H9 (cell line): ENCODE results near the gene RHBDD1. TPM values are rescaled to one million over a fixed set of nuclear protein-coding genes. Genes with fewer than 3 reads are reported as not detected.

Source experiments
- DNase-seq: peaks from one replicate; pipeline ENCODE4 v3.0.0-alpha.2; 2017
- H2AFZ ChIP-seq: one replicate; pipeline ENCODE4 v1.6.1; 2013; ENCODE audit warnings: mild to moderate bottlenecking, low read length, control low read depth, moderate library complexity
- H2AK5ac ChIP-seq: 2 replicates; pipeline ENCODE4 v1.6.1; 2013; ENCODE audit warnings: low read length, control low read depth, mixed read lengths; ENCODE audit not compliant: insufficient read length
- H2BK120ac ChIP-seq: one replicate; pipeline ENCODE4 v1.6.1; 2013; ENCODE audit warnings: low read depth, mild to moderate bottlenecking, low read length, control low read depth, inconsistent platforms; ENCODE audit not compliant: poor library complexity, severe bottlenecking
- H2BK12ac ChIP-seq: 2 replicates; pipeline ENCODE4 v1.6.1; 2013; ENCODE audit warnings: low read length, control low read depth, mixed read lengths, low read depth; ENCODE audit not compliant: insufficient read length
- H2BK15ac ChIP-seq: 2 replicates; pipeline ENCODE4 v1.6.1; 2013; ENCODE audit warnings: low read depth, low read length, control low read depth
- H2BK20ac ChIP-seq: one replicate; pipeline ENCODE4 v1.6.1; 2013; ENCODE audit warnings: low read depth, mild to moderate bottlenecking, low read length, control low read depth, inconsistent platforms; ENCODE audit not compliant: poor library complexity, severe bottlenecking
- H2BK5ac ChIP-seq: 2 replicates; pipeline ENCODE4 v1.6.1; 2013; ENCODE audit warnings: low read length, control low read depth, mixed read lengths; ENCODE audit not compliant: insufficient read length
- H3K14ac ChIP-seq: 2 replicates; pipeline ENCODE4 v1.6.1; 2013; ENCODE audit warnings: low read length, control low read depth; ENCODE audit not compliant: insufficient read depth
- H3K18ac ChIP-seq: 2 replicates; pipeline ENCODE4 v1.6.1; 2013; ENCODE audit warnings: low read depth, mild to moderate bottlenecking, mixed read lengths, low read length, control low read depth; ENCODE audit not compliant: insufficient read length
- H3K23ac ChIP-seq: 2 replicates; pipeline ENCODE4 v1.6.1; 2013; ENCODE audit warnings: low read length, control low read depth, mixed read lengths, low read depth; ENCODE audit not compliant: insufficient read length
- H3K23me2 ChIP-seq: 2 replicates; pipeline ENCODE4 v1.6.1; 2013; ENCODE audit warnings: low read depth, mild to moderate bottlenecking, mixed read lengths, low read length, control low read depth; ENCODE audit not compliant: insufficient read length, poor library complexity, severe bottlenecking
- H3K27ac ChIP-seq: 2 replicates; pipeline ENCODE4 v1.5.1; 2013; ENCODE audit warnings: low read length, control low read depth, mixed read lengths, low read depth; ENCODE audit not compliant: insufficient read length
- H3K27me3 ChIP-seq: 2 replicates; pipeline ENCODE4 v1.6.1; 2013; ENCODE audit warnings: low read length, control low read depth, inconsistent platforms; ENCODE audit not compliant: insufficient read depth
- H3K4ac ChIP-seq: 2 replicates; pipeline ENCODE4 v1.6.1; 2013; ENCODE audit warnings: low read depth, mild to moderate bottlenecking, control low read depth, inconsistent platforms, low read length, moderate library complexity
- H3K4me1 ChIP-seq: 2 replicates; pipeline ENCODE4 v1.6.1; 2013; ENCODE audit warnings: low read length, control low read depth, inconsistent platforms; ENCODE audit not compliant: insufficient read depth
- H3K4me2 ChIP-seq: 2 replicates; pipeline ENCODE4 v1.6.1; 2013; ENCODE audit warnings: low read length, control low read depth, mixed read lengths; ENCODE audit not compliant: insufficient read length, insufficient read depth
- H3K56ac ChIP-seq: 2 replicates; pipeline ENCODE4 v1.6.1; 2013; ENCODE audit warnings: low read depth, mild to moderate bottlenecking, mixed read lengths, low read length, control low read depth; ENCODE audit not compliant: insufficient read length
- H3K79me1 ChIP-seq: 2 replicates; pipeline ENCODE4 v1.6.1; 2013; ENCODE audit warnings: low read depth, mild to moderate bottlenecking, moderate library complexity, low read length, control low read depth, inconsistent platforms; ENCODE audit not compliant: insufficient read depth, poor library complexity, severe bottlenecking
- H3K79me2 ChIP-seq: 2 replicates; pipeline ENCODE4 v1.6.1; 2013; ENCODE audit warnings: low read length, control low read depth, inconsistent platforms; ENCODE audit not compliant: insufficient read depth
- H3K9ac ChIP-seq: 2 replicates; pipeline ENCODE4 v1.6.1; 2013; ENCODE audit warnings: low read length, control low read depth, mixed read lengths; ENCODE audit not compliant: insufficient read length; ENCODE audit errors: extremely low read depth
- H3K9me3 ChIP-seq: one replicate; pipeline ENCODE4 v1.6.1; 2013; ENCODE audit warnings: low read depth, low read length, inconsistent platforms; ENCODE audit not compliant: control insufficient read depth
- H3T11ph ChIP-seq: one replicate; pipeline ENCODE4 v1.6.1; 2013; ENCODE audit warnings: mild to moderate bottlenecking, low read length, control low read depth, inconsistent platforms
- H4K20me1 ChIP-seq: one replicate; pipeline ENCODE4 v1.6.1; 2013; ENCODE audit not compliant: control insufficient read depth, insufficient read length, insufficient read depth
- H4K5ac ChIP-seq: 2 replicates; pipeline ENCODE4 v1.6.1; 2013; ENCODE audit warnings: low read depth, mild to moderate bottlenecking, mixed read lengths, low read length, control low read depth; ENCODE audit not compliant: insufficient read length
- H4K8ac ChIP-seq: replicated peaks from 2 replicates; pipeline ENCODE4 v1.6.1; 2013; ENCODE audit warnings: low read length, control low read depth, mixed read lengths, low read depth; ENCODE audit not compliant: insufficient read length
- H4K91ac ChIP-seq: 2 replicates; pipeline ENCODE4 v1.6.1; 2013; ENCODE audit warnings: low read depth, mild to moderate bottlenecking, moderate library complexity, mixed read lengths, low read length, control low read depth; ENCODE audit not compliant: insufficient read length
- H3K27ac Mint-ChIP-seq, 3 experiments: 2 replicates in 2 of 3; 3 replicates in 1 of 3; pipeline ENCODE4 v1.8.0; 2020 to 2021; ENCODE audit warnings: mixed read lengths in 3 of 3, mild to moderate bottlenecking in 1 of 3, moderate library complexity in 1 of 3
- H3K27me3 Mint-ChIP-seq: 2 replicates; pipeline ENCODE4 v1.8.0; 2021; ENCODE audit warnings: low read depth, mild to moderate bottlenecking, moderate library complexity, mixed read lengths
- H3K36me3 Mint-ChIP-seq, 3 experiments: 2 replicates in 2 of 3; 3 replicates in 1 of 3; pipeline ENCODE4 v1.8.0; 2020 to 2021; ENCODE audit warnings: low read depth in 3 of 3, mixed read lengths in 3 of 3; ENCODE audit not compliant: insufficient read depth in 1 of 3
- H3K4me1 Mint-ChIP-seq, 2 experiments: 2 replicates each; pipeline ENCODE4 v1.8.0; 2020; ENCODE audit warnings: mixed read lengths in 2 of 2
- H3K4me3 Mint-ChIP-seq, 2 experiments: 2 replicates in 1 of 2; 3 replicates in 1 of 2; pipeline ENCODE4 v1.8.0; 2020 to 2021; ENCODE audit warnings: mild to moderate bottlenecking in 2 of 2, mixed read lengths in 2 of 2, moderate library complexity in 1 of 2
- H3K9me3 Mint-ChIP-seq, 2 experiments: 2 replicates in 1 of 2; 3 replicates in 1 of 2; pipeline ENCODE4 v1.8.0; 2020; ENCODE audit warnings: mild to moderate bottlenecking in 2 of 2, mixed read lengths in 2 of 2, moderate library complexity in 1 of 2
- WGBS: extraction: QIAGEN DNeasy Blood & Tissue Kit; methylation state at CpG from one replicate; pipeline ENCODE4 v1.1.7; 2013; ENCODE audit warnings: missing lambda C conversion rate, low lambda C conversion rate, mixed read lengths; ENCODE audit not compliant: insufficient read length; ENCODE audit errors: extremely low coverage; 5-methylcytosine and 5-hydroxymethylcytosine counted together
- total RNA-seq: library from RNA; stranded (reverse); gene quantifications from 2 replicates; pipeline ENCODE4 v1.2.1, GENCODE V29; 2021
- TF ChIP-seq, protein P1 (sequence below): fragments of 200-600 bp; sonication (generic); conservative IDR thresholded peaks from 3 replicates; pipeline ENCODE4 v1.8.0; 2021; ENCODE audit warnings: antibody characterized with exemption, mild to moderate bottlenecking

RHBDD1 gene
- total RNA-seq, 1 experiment from 2014 or later: 24.9 TPM

DNA sequence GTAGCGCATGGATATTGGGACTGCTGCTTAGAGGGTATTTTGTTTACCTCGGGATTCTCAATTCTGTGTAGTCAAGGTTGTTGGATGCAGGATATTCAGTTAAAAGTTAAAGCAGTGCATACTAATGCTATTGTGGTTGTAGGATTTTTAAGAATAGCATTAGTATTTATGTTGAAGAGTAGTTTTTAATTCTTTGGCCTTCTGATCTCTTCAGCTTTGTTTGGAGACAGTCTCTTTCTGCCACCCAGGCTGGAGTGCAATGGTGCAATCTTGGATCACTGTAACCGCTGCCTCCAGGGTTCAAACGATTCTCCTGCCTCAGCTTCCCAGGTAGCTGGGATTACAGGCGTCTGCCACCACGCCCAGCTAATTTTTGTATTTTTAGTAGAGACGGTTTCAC, 1.5 kb downstream of the RHBDD1 start:
- H3K27me3 ChIP-seq: no peaks in the 10 kb centered on the region
- H3K79me2 ChIP-seq: no peaks in the 10 kb centered on the region
- H2BK5ac ChIP-seq: no peak overlapping the region
- TF ChIP-seq, protein P1, sequence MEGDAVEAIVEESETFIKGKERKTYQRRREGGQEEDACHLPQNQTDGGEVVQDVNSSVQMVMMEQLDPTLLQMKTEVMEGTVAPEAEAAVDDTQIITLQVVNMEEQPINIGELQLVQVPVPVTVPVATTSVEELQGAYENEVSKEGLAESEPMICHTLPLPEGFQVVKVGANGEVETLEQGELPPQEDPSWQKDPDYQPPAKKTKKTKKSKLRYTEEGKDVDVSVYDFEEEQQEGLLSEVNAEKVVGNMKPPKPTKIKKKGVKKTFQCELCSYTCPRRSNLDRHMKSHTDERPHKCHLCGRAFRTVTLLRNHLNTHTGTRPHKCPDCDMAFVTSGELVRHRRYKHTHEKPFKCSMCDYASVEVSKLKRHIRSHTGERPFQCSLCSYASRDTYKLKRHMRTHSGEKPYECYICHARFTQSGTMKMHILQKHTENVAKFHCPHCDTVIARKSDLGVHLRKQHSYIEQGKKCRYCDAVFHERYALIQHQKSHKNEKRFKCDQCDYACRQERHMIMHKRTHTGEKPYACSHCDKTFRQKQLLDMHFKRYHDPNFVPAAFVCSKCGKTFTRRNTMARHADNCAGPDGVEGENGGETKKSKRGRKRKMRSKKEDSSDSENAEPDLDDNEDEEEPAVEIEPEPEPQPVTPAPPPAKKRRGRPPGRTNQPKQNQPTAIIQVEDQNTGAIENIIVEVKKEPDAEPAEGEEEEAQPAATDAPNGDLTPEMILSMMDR: no peak
- no peaks in the 10 kb centered on the region for H3K9me3 ChIP-seq
- no peak overlapping the region for H3K4me2 ChIP-seq
- H2BK15ac ChIP-seq: no peak overlapping the region
- H2AFZ ChIP-seq: no peak overlapping the region
- no peaks in the 10 kb centered on the region for H3K4me1 ChIP-seq
- H4K20me1 ChIP-seq: no peaks in the 10 kb centered on the region
- H4K91ac ChIP-seq: no peak overlapping the region
- peaks cover 9% of the 10 kb centered on the region for H3K23me2 ChIP-seq
- Mint-ChIP-seq H3K4me1 (peaks cover 11 to 12% of the 10 kb centered on the region in 2 experiments), H3K36me3 (peaks cover 8 to 20% (median 16%) of the 10 kb centered on the region in 3 experiments; a peak in 6 of 7 replicates), H3K9me3 (peaks cover under 1 to 4% of the 10 kb centered on the region in 2 experiments; a peak in 2 of 5 replicates), H3K27me3 (peaks cover 13% of the 10 kb centered on the region), H3K4me3 (peak overlapping the region in 1 of 2 experiments; percentile 86; a peak in 3 of 5 replicates), H3K27ac (peak overlapping the region in 1 of 3 experiments; percentile 28; a peak in 2 of 7 replicates)
- no peak overlapping the region for H3K18ac ChIP-seq
- no peak overlapping the region for H3K27ac ChIP-seq
- no peak overlapping the region for H4K5ac ChIP-seq
- no peak overlapping the region for H3T11ph ChIP-seq
- H3K79me1 ChIP-seq: no peaks in the 10 kb centered on the region
- H2BK120ac ChIP-seq: no peak overlapping the region
- no peak overlapping the region for H3K9ac ChIP-seq
- H2BK20ac ChIP-seq: no peak overlapping the region
- H3K56ac ChIP-seq: no peak overlapping the region
- no peak for DNase-seq
- no peak overlapping the region for H3K23ac ChIP-seq
- H3K14ac ChIP-seq: no peak overlapping the region
- no CpG with 5 or more reads among the region's 7 CpGs for WGBS
- no peak overlapping the region for H2BK12ac ChIP-seq
- H4K8ac ChIP-seq: no peak overlapping the region
- no peak overlapping the region for H3K4ac ChIP-seq
- H2AK5ac ChIP-seq: no peak overlapping the region
